Measurements from ENCODE around the gene SPRR2F.
"Not testable (repeated sequence)": the region's sequence is repeated elsewhere in the genome, so short reads cannot be mapped to it uniquely, and the experiment has no call there.

Gene SPRR2F

GRCh38 chr1:153133743-153134142, 20.4 kb upstream of the SPRR2F start:
- Mint-ChIP-seq H3K4me3 (no peak overlapping the region), H3K4me1 (no peaks in the 10 kb centered on the region), H3K27ac (no peak overlapping the region), H3K9me3 (no peaks in the 10 kb centered on the region), H3K27me3 (ENCODE audit: low read depth) (peaks cover 7% of the 10 kb centered on the region), H3K36me3 (ENCODE audit: low read depth) (no peaks in the 10 kb centered on the region)
- TF ChIP-seq CTCF (IDR thresholded peaks at IDR 0.05; ENCODE audit: unreplicated experiment in 3 of 3): no peak

DNA sequence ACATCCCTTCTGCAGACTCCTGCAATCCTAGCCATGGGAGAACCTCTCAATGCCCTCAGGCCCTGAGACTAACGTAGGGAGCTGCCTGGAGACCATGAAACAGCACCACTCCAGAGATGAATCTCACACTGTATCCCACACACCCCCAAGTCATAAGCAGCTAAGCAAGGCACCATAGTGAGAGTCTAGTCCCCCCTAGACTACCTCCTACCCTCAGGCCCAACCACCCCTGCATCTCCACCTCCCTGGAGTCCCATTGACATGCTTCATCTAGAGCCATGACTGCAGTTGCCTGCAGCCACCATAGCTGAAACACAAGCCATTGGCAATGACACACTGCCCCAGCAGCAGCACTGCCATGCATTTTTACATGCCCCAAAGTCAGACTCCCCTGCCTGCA, 20.0 kb upstream of the SPRR2F start:
- Mint-ChIP-seq H3K4me3 (no peak overlapping the region), H3K27me3 (ENCODE audit: low read depth) (peaks cover 7% of the 10 kb centered on the region), H3K27ac (no peak overlapping the region), H3K4me1 (no peaks in the 10 kb centered on the region), H3K36me3 (ENCODE audit: low read depth) (no peaks in the 10 kb centered on the region), H3K9me3 (no peaks in the 10 kb centered on the region)
- TF ChIP-seq CTCF (IDR thresholded peaks at IDR 0.05; ENCODE audit: unreplicated experiment in 3 of 3): no peak

DNA sequence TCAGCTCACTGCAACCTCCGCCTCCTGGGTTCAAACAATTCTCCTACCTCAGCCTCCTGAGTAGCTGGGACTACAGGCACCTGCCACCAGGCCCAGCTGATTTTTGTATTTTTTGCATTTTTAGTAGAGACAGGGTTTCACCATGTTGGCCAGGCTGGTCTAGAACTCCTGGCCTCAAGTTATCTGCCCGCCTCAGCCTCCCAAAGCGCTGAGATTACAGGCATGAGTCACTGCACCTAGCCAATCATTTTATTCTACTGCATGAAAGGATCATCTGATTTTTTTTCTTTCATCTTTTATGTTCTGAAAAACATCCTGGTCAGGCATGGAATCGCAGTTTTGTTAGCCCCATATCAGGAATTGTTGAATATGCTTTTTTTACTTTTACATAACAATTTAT, 15.4 kb upstream of the SPRR2F start:
- H3K4me3 Mint-ChIP-seq; H3K27me3 Mint-ChIP-seq (ENCODE audit: low read depth); H3K4me1 Mint-ChIP-seq; H3K27ac Mint-ChIP-seq; H3K36me3 Mint-ChIP-seq (ENCODE audit: low read depth): not testable (repeated sequence)
- peaks cover 18% of the 10 kb centered on the region for H3K9me3 Mint-ChIP-seq

DNA sequence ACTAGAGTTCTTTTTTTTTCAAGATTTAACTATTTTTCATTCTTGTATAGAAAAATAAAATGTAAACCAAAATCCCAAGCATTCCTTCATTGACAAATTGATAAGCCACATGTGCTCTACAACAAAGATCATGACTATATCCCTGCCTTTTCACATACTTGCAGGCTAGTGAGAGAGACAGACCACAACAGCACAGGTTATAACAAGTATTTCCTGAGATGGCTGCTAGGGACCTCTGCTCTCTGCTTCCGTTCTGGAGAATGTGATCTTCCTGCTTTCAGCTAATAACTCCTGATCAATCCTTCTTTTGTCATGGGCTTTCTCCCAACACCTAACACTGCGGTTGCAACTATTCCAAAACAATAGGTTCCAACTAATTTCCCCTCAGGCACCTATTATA, 14.0 kb upstream of the SPRR2F start:
- H3K27me3 Mint-ChIP-seq (ENCODE audit: low read depth): no peaks in the 10 kb centered on the region
- H3K27ac Mint-ChIP-seq: no peak overlapping the region
- no peaks in the 10 kb centered on the region for H3K36me3 Mint-ChIP-seq (ENCODE audit: low read depth)
- no peak for TF ChIP-seq CTCF (IDR thresholded peaks at IDR 0.05; ENCODE audit: unreplicated experiment in 3 of 3)
- H3K4me3 Mint-ChIP-seq: no peak overlapping the region
- H3K4me1 Mint-ChIP-seq: peaks cover 10% of the 10 kb centered on the region
- peaks cover 23% of the 10 kb centered on the region for H3K9me3 Mint-ChIP-seq

DNA sequence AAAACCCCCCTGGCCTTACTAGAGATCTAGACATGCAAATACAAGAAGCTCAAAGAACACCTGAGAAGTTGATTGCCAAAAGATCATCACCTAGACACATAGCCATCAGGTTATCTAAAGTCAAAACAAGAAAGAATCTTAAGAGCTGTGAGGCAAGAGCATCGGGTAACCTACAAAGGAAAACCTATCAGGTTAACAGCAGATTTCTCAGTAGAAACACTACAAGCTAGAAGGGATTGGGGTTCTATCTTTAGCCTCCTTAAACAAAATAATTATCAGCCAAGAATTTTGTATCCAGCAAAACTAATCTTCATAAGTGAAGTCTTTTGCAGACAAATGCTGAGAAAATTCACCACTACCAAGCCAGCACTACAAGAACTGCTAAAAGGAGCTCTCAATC, 12.2 kb upstream of the SPRR2F start:
- Mint-ChIP-seq H3K27ac (no peak overlapping the region), H3K4me3 (no peak overlapping the region), H3K27me3 (ENCODE audit: low read depth) (no peaks in the 10 kb centered on the region), H3K36me3 (ENCODE audit: low read depth) (no peaks in the 10 kb centered on the region), H3K4me1 (peaks cover 10% of the 10 kb centered on the region), H3K9me3 (peaks cover 23% of the 10 kb centered on the region)
- TF ChIP-seq CTCF (IDR thresholded peaks at IDR 0.05; ENCODE audit: unreplicated experiment in 3 of 3): no peak

- H3K27me3 Mint-ChIP-seq (ENCODE audit: low read depth); H3K4me1 Mint-ChIP-seq; H3K4me3 Mint-ChIP-seq; H3K36me3 Mint-ChIP-seq (ENCODE audit: low read depth): not testable (repeated sequence)
- Mint-ChIP-seq H3K27ac (peak overlapping the region in 1 of 3 experiments; percentile 99), H3K9me3 (peaks cover 23% of the 10 kb centered on the region)
These were observed 10.5 kb upstream of the SPRR2F start for GRCh38 chr1:153123793-153124192.

- no peaks in the 10 kb centered on the region for H3K27me3 Mint-ChIP-seq (ENCODE audit: low read depth)
- TF ChIP-seq CTCF (IDR thresholded peaks at IDR 0.05; ENCODE audit: unreplicated experiment in 3 of 3): no peak
- peaks cover 23% of the 10 kb centered on the region for H3K9me3 Mint-ChIP-seq
- peaks cover 10% of the 10 kb centered on the region for H3K4me1 Mint-ChIP-seq
- H3K4me3 Mint-ChIP-seq: no peak overlapping the region
- H3K36me3 Mint-ChIP-seq (ENCODE audit: low read depth): no peaks in the 10 kb centered on the region
- peak overlapping the region; percentile 45 to 99 (median 88) for H3K27ac Mint-ChIP-seq
These were observed 9.6 kb upstream of the SPRR2F start for GRCh38 chr1:153122831-153123421.
